H4 (cell line): ENCODE data around the gene PFKFB3. TPM values are rescaled to one million over a fixed set of nuclear protein-coding genes. Genes with fewer than 3 reads are reported as not detected.
"Not testable (repeated sequence)": the region's sequence is repeated elsewhere in the genome, so short reads cannot be mapped to it uniquely, and the experiment has no call there.

Experiments
- DNase-seq: peaks from one replicate; pipeline ENCODE4 v3.0.0-alpha.2; 2015; ENCODE audit warnings: low spot score
- total RNA-seq: library from RNA; depleted of rRNA; stranded (reverse); fragments of >200 nt; shearing (Covaris generic); gene quantifications from 2 replicates; pipeline ENCODE4 v1.2.3, GENCODE V29; 2014; rRNA removed

The PFKFB3 gene
- total RNA-seq, result 11.3 and 12.4 TPM in 2 replicates

- DNase-seq, result peak; percentile 80
Observed at GRCh38 chr10:6202684-6203330, at the start of gene PFKFB3. Gene PFKFB3, plus strand, starts transcription at chr10:6202932. Its CDS starts 329 bp downstream, at chr10:6203261.

DNA sequence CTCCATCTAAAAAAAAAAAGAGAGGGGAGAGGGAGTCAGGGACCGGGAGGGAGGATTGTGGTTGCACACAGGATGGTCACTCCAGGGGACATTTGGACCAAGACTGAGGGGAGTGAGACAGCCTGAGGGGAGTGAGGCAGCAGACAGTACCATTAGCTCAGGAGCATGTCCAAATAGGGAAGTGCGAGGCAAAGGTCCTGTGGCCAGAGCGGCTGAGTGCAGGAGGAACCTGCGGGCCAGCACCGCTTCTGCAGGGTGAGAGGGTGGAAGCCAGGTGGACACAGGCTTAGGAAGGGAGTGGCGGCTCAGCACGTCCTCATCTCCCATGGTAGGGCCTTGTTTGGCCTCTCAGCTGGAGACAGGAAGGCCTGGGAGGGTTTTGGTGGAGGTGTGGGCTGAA is 48.9 kb upstream of the PFKFB3 start:
- DNase-seq, result no peak

GRCh38 chr10:6154566-6154965 is 48.2 kb upstream of the PFKFB3 start:
- DNase-seq, result no peak

GRCh38 chr10:6158276-6158675 is 44.5 kb upstream of the PFKFB3 start:
- no peak for DNase-seq

DNA sequence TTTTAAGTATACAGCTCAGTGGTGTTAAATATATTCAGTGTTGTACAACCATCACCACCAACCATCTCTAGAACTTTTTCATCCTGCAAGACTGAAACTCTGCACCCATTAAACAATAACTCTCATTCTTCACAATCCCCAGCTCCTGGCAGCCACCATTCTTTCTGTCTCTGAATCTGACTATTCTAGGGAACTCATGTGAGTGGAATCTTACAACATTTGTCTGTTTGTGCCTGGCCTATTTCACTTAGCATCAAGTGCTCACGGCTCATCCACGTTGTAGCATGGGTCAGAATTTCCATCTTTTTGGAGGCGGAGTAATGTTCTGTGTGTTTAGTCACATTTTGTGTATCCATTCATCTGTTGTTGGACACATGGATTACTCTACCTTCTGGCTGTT is 40.8 kb upstream of the PFKFB3 start:
- no peak for DNase-seq

GRCh38 chr10:6162589-6163356 is 40.0 kb upstream of the PFKFB3 start:
- no peak for DNase-seq

GRCh38 chr10:6163364-6164270 is 39.1 kb upstream of the PFKFB3 start:
- DNase-seq, result peak; percentile 67

DNA sequence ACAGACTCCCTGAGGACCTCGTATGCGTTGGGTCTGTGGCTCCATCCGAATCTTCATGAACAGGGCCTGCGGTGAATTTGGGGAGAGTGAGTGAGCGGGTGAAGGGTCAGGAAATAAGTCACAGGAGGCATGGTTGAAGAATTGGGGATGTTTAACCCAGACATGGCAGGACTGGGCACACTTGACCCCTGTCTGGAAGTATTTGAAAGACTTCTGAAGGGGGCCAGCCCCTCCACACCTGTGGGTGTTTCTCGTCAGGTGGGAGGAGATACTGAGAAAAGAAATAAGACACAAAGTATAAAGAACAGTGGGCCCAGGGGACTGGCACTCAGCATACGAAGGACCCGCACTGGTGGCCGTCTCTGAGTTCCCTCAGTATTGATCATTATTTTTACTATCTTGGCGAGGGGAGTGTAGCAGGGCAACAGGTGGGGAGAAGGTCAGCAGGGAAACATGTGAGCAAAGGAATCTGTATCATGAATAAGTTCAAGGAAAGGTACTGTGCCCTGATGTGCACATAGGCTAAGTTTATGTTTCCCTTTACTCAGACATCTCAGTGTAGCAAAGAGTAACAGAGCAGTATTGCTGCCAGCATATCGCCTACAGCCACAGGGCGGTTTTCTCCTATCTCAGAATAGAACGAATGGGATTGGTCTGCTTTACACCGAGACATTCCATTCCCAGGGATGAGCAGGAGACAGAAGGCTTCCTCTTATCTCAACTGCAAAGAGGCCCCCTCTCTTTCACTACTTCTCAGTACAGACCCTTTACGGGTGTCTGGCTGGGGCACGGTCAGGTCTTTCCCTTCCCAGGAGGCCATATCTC is 38.2 kb upstream of the PFKFB3 start:
- DNase-seq, result no peak

- DNase-seq, result no peak
Observed at GRCh38 chr10:6165221-6165725, 37.5 kb upstream of the PFKFB3 start.

GRCh38 chr10:6165933-6166332 is 36.8 kb upstream of the PFKFB3 start:
- not testable (repeated sequence) for DNase-seq

- no peak for DNase-seq
Observed at GRCh38 chr10:6167456-6167855, 35.3 kb upstream of the PFKFB3 start.

DNA sequence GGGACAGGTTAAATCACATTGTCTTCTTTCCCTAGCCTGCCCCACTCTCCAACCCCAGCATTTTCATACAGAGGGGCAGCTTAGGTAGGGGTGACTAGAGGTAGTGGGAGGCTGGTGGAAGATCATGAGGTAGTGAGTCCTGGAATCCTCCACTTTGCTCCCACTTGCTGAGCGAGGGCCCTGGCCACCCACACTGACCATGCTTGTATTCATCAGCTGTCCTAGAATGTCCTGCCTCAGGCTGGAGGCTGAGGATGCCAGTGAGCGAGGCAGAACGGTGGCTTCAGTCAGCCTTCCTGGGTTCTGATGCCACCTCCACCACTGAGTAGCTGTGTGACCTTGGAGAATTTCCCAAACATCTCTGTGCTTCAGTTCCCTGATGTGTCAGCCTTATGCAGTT is 34.6 kb upstream of the PFKFB3 start:
- DNase-seq, result no peak

- DNase-seq, result no peak
Observed at GRCh38 chr10:6170638-6171037, 32.1 kb upstream of the PFKFB3 start.

DNA sequence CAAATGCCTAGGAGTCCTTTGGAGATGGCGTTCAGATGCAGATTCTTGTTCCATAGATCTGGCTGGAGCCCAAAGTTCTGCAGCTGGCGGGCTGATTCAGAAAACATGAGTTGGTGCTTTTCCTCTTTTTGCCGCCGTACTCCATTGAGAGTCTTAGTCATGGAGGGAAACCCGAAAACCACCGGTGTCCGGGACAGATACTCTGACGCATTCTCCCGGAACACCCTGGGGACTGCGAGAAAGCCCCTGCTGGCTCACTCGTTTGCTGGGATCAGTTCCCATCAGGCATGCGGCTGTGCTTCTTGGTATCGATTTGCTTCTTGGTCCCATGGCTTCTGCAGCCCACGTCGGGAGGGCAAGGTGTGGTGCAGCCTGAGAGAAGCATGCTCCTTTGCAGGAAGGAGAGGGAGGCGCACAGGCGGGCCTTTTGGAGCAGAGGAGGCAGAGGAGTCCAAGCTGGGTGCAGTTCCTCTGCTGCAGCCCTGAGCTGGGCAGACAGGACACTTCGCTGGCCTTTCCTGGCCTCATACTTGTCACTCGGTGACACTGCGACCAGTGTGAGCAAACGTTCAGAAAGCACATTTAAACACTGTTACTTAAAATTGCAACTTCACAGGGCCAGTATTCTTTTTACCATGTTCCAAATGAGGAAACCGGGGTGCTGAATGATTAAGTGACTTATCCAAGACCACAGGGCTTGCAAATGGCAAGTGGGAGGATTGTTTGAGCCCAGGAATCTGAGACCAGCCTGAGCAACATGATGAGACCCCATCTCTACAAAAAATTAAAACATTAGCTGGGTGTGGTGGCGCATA is 30.6 kb upstream of the PFKFB3 start:
- DNase-seq, result peak; percentile 60

DNA sequence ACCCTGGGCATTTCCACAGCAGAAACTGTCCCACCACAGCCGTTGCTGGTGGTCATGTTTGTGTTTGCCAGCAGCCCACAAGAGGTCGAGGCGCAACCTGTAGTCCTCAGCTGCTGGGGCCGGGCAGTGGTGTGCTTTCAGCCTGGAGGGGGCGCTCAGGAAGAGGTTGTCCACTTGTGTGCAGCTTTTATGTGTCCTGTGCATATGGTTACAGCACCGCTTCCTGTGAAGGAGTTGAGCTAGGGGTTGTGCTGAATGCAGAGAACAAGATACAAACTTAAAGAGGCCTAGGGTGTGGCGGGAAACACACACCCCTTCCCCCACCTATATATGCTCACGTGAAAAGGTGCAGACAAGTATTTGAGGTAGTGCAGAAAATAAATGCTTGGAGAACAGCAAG is 29.5 kb upstream of the PFKFB3 start:
- no peak for DNase-seq

DNA sequence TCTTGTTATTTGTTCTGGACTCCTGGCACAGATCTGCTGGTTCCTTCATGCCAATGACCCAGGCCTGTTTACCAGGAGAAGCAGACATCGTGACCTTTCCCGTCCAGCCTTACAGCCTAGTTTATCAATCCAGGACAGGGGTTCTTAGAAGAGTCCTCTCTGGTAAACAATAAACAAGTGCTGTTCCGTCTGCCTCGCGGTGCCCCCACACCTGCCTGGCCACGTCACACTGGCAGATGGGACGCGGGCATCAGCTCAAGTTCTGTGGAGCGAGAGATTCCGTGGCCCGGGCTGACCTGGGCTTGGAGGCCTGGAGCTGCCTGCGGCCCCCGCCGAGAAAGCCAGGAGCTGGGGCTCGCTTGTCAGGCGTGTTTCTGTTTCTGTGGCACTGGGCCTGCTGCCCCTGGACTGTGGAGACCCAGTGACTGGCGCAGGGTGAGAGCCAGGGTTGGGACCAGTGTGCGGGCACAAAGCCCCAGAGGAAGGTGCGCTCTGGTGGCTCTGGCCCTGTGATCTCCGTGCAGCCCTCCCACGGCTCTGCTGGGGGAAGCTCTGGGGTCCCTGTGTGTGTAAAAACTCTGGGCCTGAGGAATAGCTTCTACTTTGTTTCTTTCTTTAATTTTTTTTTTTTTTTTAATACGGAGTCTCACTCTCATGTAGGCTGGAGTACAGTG is 28.4 kb upstream of the PFKFB3 start:
- no peak for DNase-seq

GRCh38 chr10:6175329-6176055 is 27.2 kb upstream of the PFKFB3 start:
- DNase-seq, result no peak

DNA sequence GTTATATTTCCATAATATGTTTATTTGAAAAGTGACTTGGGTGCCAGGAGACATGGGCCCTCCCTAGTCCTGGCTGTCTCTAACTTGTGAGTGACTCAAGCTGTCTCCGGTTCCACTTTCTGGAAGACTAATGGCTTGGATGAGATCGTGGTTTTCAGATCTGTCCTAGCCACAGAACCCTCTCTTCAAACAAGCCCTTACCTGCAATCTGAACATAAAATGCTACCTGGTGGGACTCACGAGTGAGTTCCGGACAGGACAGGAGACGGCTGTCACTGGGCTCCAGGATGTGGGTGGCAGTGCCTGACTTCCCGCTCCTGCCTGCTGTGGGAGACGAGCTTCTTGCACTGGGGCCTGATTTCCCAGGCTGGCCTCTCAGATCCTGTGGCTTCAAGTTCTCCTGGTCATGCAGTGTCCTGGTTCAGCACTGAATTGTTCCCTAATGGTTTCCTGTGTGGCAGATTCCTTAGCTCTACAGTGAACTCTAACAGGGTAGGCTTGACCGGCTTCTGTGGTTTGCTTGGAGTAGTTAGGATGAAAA is 26.0 kb upstream of the PFKFB3 start:
- no peak for DNase-seq

DNA sequence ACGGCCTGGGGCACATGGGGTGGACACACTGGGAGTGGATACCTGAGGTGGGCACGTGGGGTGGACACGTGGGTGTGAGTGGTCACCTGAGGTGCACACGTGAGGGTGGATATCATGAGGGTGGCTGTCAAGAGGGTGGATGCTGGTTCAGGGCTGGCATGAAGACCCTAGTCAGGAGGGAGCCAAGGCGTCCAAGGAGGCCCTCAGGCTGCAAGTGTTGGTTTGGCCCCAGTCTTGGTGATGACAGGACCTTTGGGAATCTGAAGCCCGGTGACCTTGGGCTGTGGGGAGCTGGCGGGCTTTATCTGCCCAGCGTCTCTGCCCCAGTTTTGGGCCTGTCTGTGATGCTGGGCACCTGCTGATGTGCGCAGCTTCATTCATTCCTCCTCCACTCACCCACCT is 24.9 kb upstream of the PFKFB3 start:
- no peak for DNase-seq
